Effector CD4-positive, alpha-beta T cell (primary cell): ENCODE results near the gene POU4F2.
"Not testable (repeated sequence)": the region's sequence is repeated elsewhere in the genome, so short reads cannot be mapped to it uniquely, and the experiment has no call there.

Experiments used
- DNase-seq: peaks from one replicate; pipeline ENCODE4 v3.0.0-alpha.2; 2020

POU4F2 gene

DNA sequence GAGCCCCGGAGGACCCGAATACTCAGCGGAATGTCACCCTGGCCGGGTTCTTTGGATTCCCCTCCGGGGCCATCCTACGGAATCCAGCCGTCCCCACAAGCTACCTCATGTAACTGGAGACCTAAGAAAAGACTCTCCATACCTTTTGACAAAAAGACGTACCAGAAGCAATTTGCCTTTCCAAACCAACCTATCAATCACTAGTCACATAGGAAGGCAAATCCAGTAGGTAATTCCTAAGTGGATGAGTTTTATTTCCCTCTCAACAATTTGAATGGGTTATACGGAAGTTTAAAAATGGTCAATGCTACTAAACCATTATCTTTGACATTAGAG is 16.8 kb downstream of the POU4F2 start:
- DNase-seq: no peak

DNA sequence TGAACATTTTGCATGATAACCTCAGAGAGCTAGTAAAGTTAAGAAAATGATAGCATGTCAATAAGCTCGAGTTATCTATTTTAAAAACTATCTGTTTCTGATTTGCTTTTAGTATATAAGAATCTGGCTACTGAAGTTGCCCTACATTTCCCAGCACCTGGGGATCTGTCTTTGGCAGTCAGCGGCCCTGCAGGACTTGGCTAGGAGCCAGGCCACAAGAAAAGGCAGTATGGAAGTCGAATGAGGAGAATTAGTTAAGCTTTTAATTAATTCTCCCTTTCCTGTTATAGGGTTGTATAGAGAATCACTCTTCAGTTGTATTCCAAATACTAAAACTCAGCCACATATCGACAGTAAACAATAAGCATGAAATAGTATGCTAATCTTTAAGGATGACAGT is 22.7 kb downstream of the POU4F2 start:
- DNase-seq: no peak

DNA sequence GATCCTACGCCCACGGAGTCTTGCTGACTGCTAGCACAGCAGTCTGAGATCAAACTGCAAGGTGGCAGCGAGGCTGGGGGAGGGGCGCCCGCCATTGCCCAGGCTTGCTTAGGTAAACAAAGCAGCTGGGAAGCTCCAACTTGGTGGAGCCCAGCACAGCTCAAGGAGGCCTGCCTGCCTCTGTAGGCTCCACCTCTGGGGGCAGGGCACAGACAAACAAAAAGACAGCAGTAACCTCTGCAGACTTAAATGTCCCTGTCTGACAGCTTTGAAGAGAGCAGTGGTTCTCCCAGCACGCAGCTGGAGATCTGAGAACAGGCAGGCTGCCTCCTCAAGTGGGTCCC is 25.2 kb downstream of the POU4F2 start:
- not testable (repeated sequence) for DNase-seq

DNA sequence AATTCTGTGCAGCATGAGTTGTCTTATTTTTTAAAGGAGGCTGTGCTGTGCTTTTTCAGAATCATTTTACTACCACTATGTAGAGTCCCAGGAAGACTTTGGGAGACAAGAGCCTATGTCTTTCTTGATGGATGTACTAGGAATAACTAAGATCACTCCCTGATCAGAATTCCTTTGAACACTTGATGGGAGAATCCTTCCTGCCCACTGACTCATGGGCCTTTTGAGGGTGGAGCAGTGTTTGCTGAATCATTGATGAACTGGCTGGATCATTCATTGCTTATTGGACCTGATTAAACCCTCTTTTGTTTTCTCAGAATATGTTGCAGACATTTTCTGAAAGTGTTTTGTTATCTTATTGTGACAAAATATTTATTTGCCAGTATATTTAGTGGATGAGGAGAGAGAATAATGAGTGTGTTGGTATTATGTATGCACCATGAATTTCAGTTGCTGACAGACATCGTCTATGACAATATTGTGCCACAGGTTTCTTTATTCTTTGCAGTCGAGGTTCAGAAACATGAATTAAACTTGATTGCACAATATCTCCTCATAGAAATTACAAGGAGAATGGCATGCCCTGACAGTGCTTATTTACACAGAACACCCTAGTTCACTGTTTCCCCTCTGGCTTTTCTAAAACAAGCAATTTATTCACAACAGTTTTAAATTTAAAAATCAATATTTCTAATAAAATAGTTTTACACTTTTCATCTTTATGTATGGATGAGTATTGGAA is 36.3 kb downstream of the POU4F2 start:
- no peak for DNase-seq
